SKM-1 (cell line): ENCODE measurements around the gene TMEM72.

Experiments
- DNase-seq: peaks from one replicate; lab custom pipeline; 2025; ENCODE audit not compliant: unreplicated experiment; lab: John Stamatoyannopoulos, UW

Gene TMEM72

GRCh38 chr10:44977287-44978212 is 66.4 kb downstream of the TMEM72 start:
- DNase-seq, result no peak

GRCh38 chr10:44978213-44978569 is 67.1 kb downstream of the TMEM72 start:
- DNase-seq, result no peak

GRCh38 chr10:44978570-44979280 is 67.6 kb downstream of the TMEM72 start, which contains the start of gene DEPP1:
DEPP1 (minus strand) TSS chr10:44978809; CDS start chr10:44978030, 779 bp downstream.
- DNase-seq, result no peak

- no peak for DNase-seq
These were observed 68.4 kb downstream of the TMEM72 start for GRCh38 chr10:44979281-44980191.

- DNase-seq, result no peak
These were observed 69.4 kb downstream of the TMEM72 start for GRCh38 chr10:44980309-44981171.

GRCh38 chr10:44981172-44982113 is 70.3 kb downstream of the TMEM72 start:
- no peak for DNase-seq

- no peak for DNase-seq
These were observed 71.0 kb downstream of the TMEM72 start for GRCh38 chr10:44982114-44982460.

- no peak for DNase-seq
These were observed 71.4 kb downstream of the TMEM72 start for GRCh38 chr10:44982496-44982895.

GRCh38 chr10:44983066-44983894 is 72.1 kb downstream of the TMEM72 start:
- no peak for DNase-seq

- no peak for DNase-seq
These were observed 72.8 kb downstream of the TMEM72 start for GRCh38 chr10:44983895-44984278.

GRCh38 chr10:44984671-44985101 is 73.5 kb downstream of the TMEM72 start:
- DNase-seq, result no peak

- no peak for DNase-seq
These were observed 74.1 kb downstream of the TMEM72 start for GRCh38 chr10:44985175-44985681.

- DNase-seq, result no peak
These were observed 75.0 kb downstream of the TMEM72 start for GRCh38 chr10:44986179-44986578.
